H1 (cell line): ENCODE data around the gene DRAXIN. TPM values are rescaled to one million over a fixed set of nuclear protein-coding genes. Genes with fewer than 3 reads are reported as not detected.

Experiments
- CTCF ChIA-PET: fragments of 300-600 bp; sonication (Branson Sonifier 250); formaldehyde crosslinking; loops from one replicate; lab custom pipeline; 2021; ENCODE audit not compliant: partially characterized antibody; lab: Charles Lee
- POLR2A ChIA-PET: fragments of 300-600 bp; sonication (Branson Sonifier 250); formaldehyde crosslinking; loops from one replicate; lab custom pipeline; 2021; ENCODE audit warnings: inconsistent platforms; ENCODE audit not compliant: partially characterized antibody; lab: Charles Lee
- DNase-seq, 2 experiments: peaks; one replicate each; pipeline versions ENCODE4 v3.0.0 to v3.0.0-alpha.2; 2010 to 2022; ENCODE audit warnings: low spot score in 2 of 2, low read depth in 1 of 2, mixed read lengths in 1 of 2
- FAIRE-seq: peaks from 2 replicates; lab custom pipeline; 2011; peaks lifted over from hg19 to GRCh38; lab: Jason Lieb, UNC
- H2AFZ ChIP-seq: 2 replicates; pipeline ENCODE4 v1.8.1; 2012; ENCODE audit warnings: low read length, inconsistent platforms
- H2AK5ac ChIP-seq: 2 replicates; pipeline ENCODE4 v1.6.1; 2013; ENCODE audit warnings: low read depth, low read length
- H2BK120ac ChIP-seq: replicated peaks from 2 replicates; pipeline ENCODE3; 2013; ENCODE audit warnings: low read depth, low read length, inconsistent platforms
- H2BK12ac ChIP-seq: 2 replicates; pipeline ENCODE4 v1.6.1; 2013; ENCODE audit warnings: low read depth, low read length
- H2BK15ac ChIP-seq: 2 replicates; pipeline ENCODE4 v1.6.1; 2013; ENCODE audit warnings: low read length
- H2BK20ac ChIP-seq: 2 replicates; pipeline ENCODE4 v1.6.1; 2013; ENCODE audit warnings: low read length
- H2BK5ac ChIP-seq: 2 replicates; pipeline ENCODE4 v1.6.1; 2013; ENCODE audit warnings: low read depth, low read length
- H3K14ac ChIP-seq: 2 replicates; pipeline ENCODE4 v1.6.1; 2013; ENCODE audit warnings: inconsistent platforms; ENCODE audit not compliant: insufficient read length
- H3K18ac ChIP-seq: 2 replicates; pipeline ENCODE4 v1.6.1; 2013; ENCODE audit warnings: low read length; ENCODE audit errors: extremely low read depth
- H3K23ac ChIP-seq: 2 replicates; pipeline ENCODE4 v1.6.1; 2013; ENCODE audit warnings: inconsistent platforms; ENCODE audit not compliant: insufficient read length
- H3K23me2 ChIP-seq: 2 replicates; pipeline ENCODE4 v1.6.1; 2013; ENCODE audit warnings: low read depth, low read length
- H3K27ac ChIP-seq: 2 replicates; pipeline ENCODE4 v1.6.1; 2011; ENCODE audit warnings: low read depth, low read length, inconsistent platforms
- H3K27me3 ChIP-seq, 4 experiments: replicated peaks in 1 of 4; 1 replicate in 1 of 4; 2 replicates in 3 of 4; pipeline versions ENCODE4 v1.6.1 to v1.8.1; 2011 to 2013; ENCODE audit warnings: low read length in 3 of 4, mild to moderate bottlenecking in 3 of 4, inconsistent platforms in 2 of 4, mixed read lengths in 2 of 4, moderate library complexity in 1 of 4; ENCODE audit not compliant: control insufficient read depth in 3 of 4, insufficient read depth in 3 of 4; ENCODE audit errors: extremely low read depth in 1 of 4
- H3K36me3 ChIP-seq, 4 experiments: 2 replicates each; pipeline versions ENCODE4 v1.6.1 to v1.8.1; 2011 to 2013; ENCODE audit warnings: mild to moderate bottlenecking in 4 of 4, low read length in 3 of 4, moderate library complexity in 2 of 4, control low read depth in 1 of 4, inconsistent platforms in 1 of 4; ENCODE audit not compliant: insufficient read depth in 4 of 4, control insufficient read depth in 2 of 4
- H3K4ac ChIP-seq: replicated peaks from 2 replicates; pipeline ENCODE3; 2013; ENCODE audit warnings: low read length, low read depth, mixed read lengths, inconsistent platforms; ENCODE audit not compliant: insufficient read length
- H3K4me1 ChIP-seq, 4 experiments: replicated peaks in 1 of 4; 1 replicate in 1 of 4; 2 replicates in 3 of 4; pipeline versions ENCODE4 v1.6.1 to v1.8.1; 2011 to 2013; ENCODE audit warnings: low read length in 3 of 4, inconsistent platforms in 2 of 4, mixed read lengths in 1 of 4; ENCODE audit not compliant: insufficient read depth in 4 of 4, control insufficient read depth in 3 of 4
- H3K4me2 ChIP-seq, 2 experiments: 2 replicates each; pipeline versions ENCODE4 v1.6.1 to v1.8.1; 2011 to 2013; ENCODE audit warnings: low read depth in 2 of 2, low read length in 2 of 2, control low read depth in 1 of 2, inconsistent platforms in 1 of 2, mild to moderate bottlenecking in 1 of 2; ENCODE audit not compliant: insufficient read depth in 1 of 2
- H3K4me3 ChIP-seq, 4 experiments: fragments of 200-600, 300-600 bp in 1 of 4; sonication (generic), shearing (Covaris generic), sonication (Bioruptor Twin) in 1 of 4; 2 replicates each; pipeline versions ENCODE4 v1.5.1 to v1.8.1; 2011 to 2016; ENCODE audit warnings: low read length in 4 of 4, low read depth in 3 of 4, control low read depth in 2 of 4, inconsistent platforms in 2 of 4, mild to moderate bottlenecking in 2 of 4, mixed read lengths in 1 of 4, moderate library complexity in 1 of 4; ENCODE audit not compliant: insufficient read depth in 2 of 4; ENCODE audit errors: extremely low read depth in 1 of 4
- H3K56ac ChIP-seq: replicated peaks from 2 replicates; pipeline ENCODE3; 2013; ENCODE audit warnings: low read depth, mild to moderate bottlenecking, mixed read lengths, low read length, inconsistent platforms; ENCODE audit not compliant: insufficient read length
- H3K79me1 ChIP-seq: 2 replicates; pipeline ENCODE4 v1.6.1; 2013; ENCODE audit warnings: low read depth, low read length, control low read depth
- H3K79me2 ChIP-seq, 2 experiments: 2 replicates each; pipeline versions ENCODE4 v1.6.1 to v1.8.1; 2012 to 2013; ENCODE audit warnings: low read length in 2 of 2, mild to moderate bottlenecking in 2 of 2, inconsistent platforms in 1 of 2; ENCODE audit not compliant: insufficient read depth in 2 of 2, control insufficient read depth in 1 of 2
- H3K9ac ChIP-seq, 4 experiments: replicated peaks in 1 of 4; 1 replicate in 1 of 4; 2 replicates in 3 of 4; pipeline versions ENCODE4 v1.6.1 to v1.8.1; 2011 to 2013; ENCODE audit warnings: low read depth in 3 of 4, low read length in 3 of 4, control low read depth in 2 of 4, mild to moderate bottlenecking in 2 of 4, moderate library complexity in 2 of 4, inconsistent platforms in 1 of 4; ENCODE audit errors: extremely low read depth in 1 of 4
- H3K9me3 ChIP-seq, 2 experiments: 2 replicates each; pipeline versions ENCODE4 v1.6.1 to v1.8.1; 2012 to 2013; ENCODE audit warnings: mild to moderate bottlenecking in 2 of 2, moderate library complexity in 2 of 2, control low read depth in 1 of 2, inconsistent platforms in 1 of 2, low read depth in 1 of 2, low read length in 1 of 2, mixed read lengths in 1 of 2; ENCODE audit not compliant: insufficient read depth in 2 of 2
- H4K20me1 ChIP-seq, 2 experiments: replicated peaks in 1 of 2; 2 replicates each; pipeline versions ENCODE3 to v1.8.1; 2011 to 2013; ENCODE audit warnings: inconsistent platforms in 2 of 2, low read length in 2 of 2, mild to moderate bottlenecking in 1 of 2; ENCODE audit not compliant: insufficient read depth in 2 of 2, control insufficient read depth in 1 of 2
- H4K5ac ChIP-seq: 2 replicates; pipeline ENCODE4 v1.6.1; 2013; ENCODE audit warnings: low read length, low read depth, mixed read lengths, inconsistent platforms; ENCODE audit not compliant: insufficient read length
- H4K8ac ChIP-seq: 2 replicates; pipeline ENCODE4 v1.8.0; 2013; ENCODE audit warnings: mild to moderate bottlenecking, moderate library complexity, low read length, inconsistent platforms; ENCODE audit not compliant: insufficient read depth; ENCODE audit errors: extremely low read depth
- H4K91ac ChIP-seq: replicated peaks from 2 replicates; pipeline ENCODE3; 2013; ENCODE audit warnings: low read length, mixed read lengths, inconsistent platforms; ENCODE audit not compliant: insufficient read length
- BRCA1 ChIP-seq: IDR thresholded peaks from 2 replicates; pipeline ENCODE4 v1.6.1; 2012; ENCODE audit warnings: low read depth, low read length, improper control_type of control experiment
- WGBS, 2 experiments: shearing (Covaris generic) in 1 of 2; methylation state at CpG; one replicate each; pipeline versions ENCODE4 v1.1.6 to v1.1.7; 2013 to 2015; ENCODE audit warnings: low lambda C conversion rate in 2 of 2, mixed read lengths in 2 of 2, inconsistent platforms in 1 of 2, low coverage in 1 of 2, missing lambda C conversion rate in 1 of 2; ENCODE audit not compliant: insufficient replicate concordance in 2 of 2, insufficient coverage in 1 of 2, insufficient read length in 1 of 2; ENCODE audit errors: extremely low coverage in 1 of 2, missing lambda C conversion rate in 1 of 2; 5-methylcytosine and 5-hydroxymethylcytosine counted together
- polyA plus RNA-seq, 7 experiments: library from polyadenylated mRNA; depleted of rRNA in 3 of 7; stranded (reverse) in 5 of 7; unstranded in 2 of 7; fragments of >200 nt in 5 of 7; fragments of 200-250 nt in 2 of 7; gene quantifications; 1 replicate in 5 of 7; 2 replicates in 1 of 7; 4 replicates in 1 of 7; pipeline versions ENCODE4 v1.2.1 to v1.2.3, GENCODE V29; 2011 to 2013; ENCODE audit warnings: missing spikeins in 2 of 7, mixed read lengths in 2 of 7
- total RNA-seq: library from RNA; stranded (reverse); fragmentation: NEBNext Ultra II Directional; extraction: Animal tissue kit (Norgen Biotek cat#: 25700); gene quantifications from 2 replicates; pipeline ENCODE4 v1.2.1, GENCODE V29; 2021
- TF ChIP-seq, protein P1 (sequence below): IDR thresholded peaks from 2 replicates; pipeline ENCODE4 v1.6.1; 2012; ENCODE audit warnings: low read length, inconsistent platforms

Gene DRAXIN
- total and polyA plus RNA-seq, 2 of the 8 experiments (the other 6 are each of a cell fraction or from before 2014, with no cell fraction given): 4.6 to 17.6 TPM

DNA sequence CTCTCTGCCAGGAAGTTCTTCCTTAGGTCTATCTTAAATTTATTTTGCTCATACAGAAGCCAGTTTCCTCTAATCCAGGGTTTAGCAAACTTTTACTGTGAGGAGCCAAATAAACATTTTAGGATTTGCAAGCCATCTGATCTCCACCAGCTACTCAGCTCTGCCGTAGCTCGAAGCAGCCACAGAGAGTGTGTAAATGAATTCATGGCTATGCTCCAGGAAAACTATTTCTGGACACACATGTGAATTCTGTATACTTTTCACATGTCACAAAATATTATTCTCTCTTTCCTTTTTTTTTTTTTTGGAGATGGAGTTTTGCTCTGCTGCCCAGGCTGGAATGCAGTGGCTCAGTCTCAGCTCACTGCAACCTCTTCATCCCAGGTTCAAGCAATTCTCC, 31.0 kb downstream of the DRAXIN start:
- no peak overlapping the region for H2AFZ ChIP-seq
- H4K91ac ChIP-seq: no peak overlapping the region
- H2BK5ac ChIP-seq: no peak overlapping the region
- ChIA-PET CTCF (interaction anchor here (0.6 to 3.0 kb wide), 11 partner anchors 12 to 145 kb away, joined by 3 to 12 read pairs (median 3); partner anchors contain the start of genes DRAXIN and FBXO6), POLR2A (interaction anchor here (0.9 to 2.1 kb wide), 5 partner anchors 15 to 55 kb away, joined by 3 to 6 read pairs (median 4); no protein-coding TSS in a partner anchor)
- no peak overlapping the region for H3K27ac ChIP-seq
- DNase-seq (no peak), FAIRE-seq (no peak)
- no peak overlapping the region for H4K8ac ChIP-seq
- H4K20me1 ChIP-seq: peaks cover 0 to 3% of the 10 kb centered on the region in 2 experiments
- H3K79me1 ChIP-seq: no peaks in the 10 kb centered on the region
- no peak overlapping the region for H3K14ac ChIP-seq
- no peak overlapping the region for H2BK120ac ChIP-seq
- no peak overlapping the region for H2BK20ac ChIP-seq
- no peak overlapping the region for H2AK5ac ChIP-seq
- peaks cover 0 to 12% (median 9%) of the 10 kb centered on the region in 4 experiments; a peak in 6 of 7 replicates for H3K4me1 ChIP-seq
- no peak overlapping the region for H2BK12ac ChIP-seq
- H3K9me3 ChIP-seq: no peaks in the 10 kb centered on the region
- H3K79me2 ChIP-seq: no peaks in the 10 kb centered on the region
- no peak overlapping the region for H3K4ac ChIP-seq
- H3K23me2 ChIP-seq: no peaks in the 10 kb centered on the region
- TF ChIP-seq BRCA1: no peak
- TF ChIP-seq, protein P1, sequence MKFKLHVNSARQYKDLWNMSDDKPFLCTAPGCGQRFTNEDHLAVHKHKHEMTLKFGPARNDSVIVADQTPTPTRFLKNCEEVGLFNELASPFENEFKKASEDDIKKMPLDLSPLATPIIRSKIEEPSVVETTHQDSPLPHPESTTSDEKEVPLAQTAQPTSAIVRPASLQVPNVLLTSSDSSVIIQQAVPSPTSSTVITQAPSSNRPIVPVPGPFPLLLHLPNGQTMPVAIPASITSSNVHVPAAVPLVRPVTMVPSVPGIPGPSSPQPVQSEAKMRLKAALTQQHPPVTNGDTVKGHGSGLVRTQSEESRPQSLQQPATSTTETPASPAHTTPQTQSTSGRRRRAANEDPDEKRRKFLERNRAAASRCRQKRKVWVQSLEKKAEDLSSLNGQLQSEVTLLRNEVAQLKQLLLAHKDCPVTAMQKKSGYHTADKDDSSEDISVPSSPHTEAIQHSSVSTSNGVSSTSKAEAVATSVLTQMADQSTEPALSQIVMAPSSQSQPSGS: no peak
- H3K56ac ChIP-seq: no peak overlapping the region
- WGBS, 2 experiments: 86% methylated on average over 2 of the region's 2 CpGs; no CpG with 5 or more reads in 1 of the 2 experiments
- H3K36me3 ChIP-seq: no peaks in the 10 kb centered on the region
- H3K4me2 ChIP-seq: no peak overlapping the region
- H3K4me3 ChIP-seq: no peak overlapping the region
- no peak overlapping the region for H3K9ac ChIP-seq
- no peaks in the 10 kb centered on the region for H3K27me3 ChIP-seq
- H3K23ac ChIP-seq: no peak overlapping the region
- H2BK15ac ChIP-seq: no peak overlapping the region
- H3K18ac ChIP-seq: no peak overlapping the region
- no peak overlapping the region for H4K5ac ChIP-seq
